Natural killer cell treated with Interleukin-12 subunit alpha and Interleukin-12 subunit beta and Interleukin-15 and Interleukin-18, amount 100 ng/mL, for 72 hours (primary cell): ENCODE results near the gene PTPRA. TPM values are rescaled to one million over a fixed set of nuclear protein-coding genes. Genes with fewer than 3 reads are reported as not detected.
"Not testable (repeated sequence)": the region's sequence is repeated elsewhere in the genome, so short reads cannot be mapped to it uniquely, and the experiment has no call there.

Experiments
- ATAC-seq, 2 donors: fragments of 150-1000 bp; cut with Tn5 transposase in 1 of 2; sonication (Bioruptor Pico), chemical (Tn5 transposase) in 1 of 2; 2 replicates each; pipeline ENCODE4 v1.10.0; 2021
- DNase-seq: peaks from one replicate; pipeline ENCODE4 v3.0.0; 2022; ENCODE audit warnings: low spot score
- H3K27ac Mint-ChIP-seq, 2 donors: 1 replicate in 1 of 2; 2 replicates in 1 of 2; pipeline ENCODE4 v1.8.0; 2022; ENCODE audit warnings: mixed read lengths in 2 of 2, mild to moderate bottlenecking in 1 of 2, moderate library complexity in 1 of 2
- H3K27me3 Mint-ChIP-seq, 2 donors: 1 replicate in 1 of 2; 2 replicates in 1 of 2; pipeline ENCODE4 v1.8.0; 2022; ENCODE audit warnings: mixed read lengths in 2 of 2
- H3K36me3 Mint-ChIP-seq: one replicate; pipeline ENCODE4 v1.8.0; 2022; ENCODE audit warnings: mixed read lengths
- H3K4me1 Mint-ChIP-seq, 2 donors: 1 replicate in 1 of 2; 2 replicates in 1 of 2; pipeline ENCODE4 v1.8.0; 2022; ENCODE audit warnings: low read depth in 2 of 2, mixed read lengths in 2 of 2, mild to moderate bottlenecking in 1 of 2
- H3K4me3 Mint-ChIP-seq: one replicate; pipeline ENCODE4 v1.8.0; 2022; ENCODE audit warnings: mixed read lengths
- H3K9me3 Mint-ChIP-seq: 2 replicates; pipeline ENCODE4 v1.8.0; 2022; ENCODE audit warnings: mixed read lengths
- total RNA-seq, 2 donors: library from RNA; stranded (reverse); gene quantifications; one replicate each; pipeline ENCODE4 v1.2.3, GENCODE V29; 2022

Gene PTPRA, protein sequence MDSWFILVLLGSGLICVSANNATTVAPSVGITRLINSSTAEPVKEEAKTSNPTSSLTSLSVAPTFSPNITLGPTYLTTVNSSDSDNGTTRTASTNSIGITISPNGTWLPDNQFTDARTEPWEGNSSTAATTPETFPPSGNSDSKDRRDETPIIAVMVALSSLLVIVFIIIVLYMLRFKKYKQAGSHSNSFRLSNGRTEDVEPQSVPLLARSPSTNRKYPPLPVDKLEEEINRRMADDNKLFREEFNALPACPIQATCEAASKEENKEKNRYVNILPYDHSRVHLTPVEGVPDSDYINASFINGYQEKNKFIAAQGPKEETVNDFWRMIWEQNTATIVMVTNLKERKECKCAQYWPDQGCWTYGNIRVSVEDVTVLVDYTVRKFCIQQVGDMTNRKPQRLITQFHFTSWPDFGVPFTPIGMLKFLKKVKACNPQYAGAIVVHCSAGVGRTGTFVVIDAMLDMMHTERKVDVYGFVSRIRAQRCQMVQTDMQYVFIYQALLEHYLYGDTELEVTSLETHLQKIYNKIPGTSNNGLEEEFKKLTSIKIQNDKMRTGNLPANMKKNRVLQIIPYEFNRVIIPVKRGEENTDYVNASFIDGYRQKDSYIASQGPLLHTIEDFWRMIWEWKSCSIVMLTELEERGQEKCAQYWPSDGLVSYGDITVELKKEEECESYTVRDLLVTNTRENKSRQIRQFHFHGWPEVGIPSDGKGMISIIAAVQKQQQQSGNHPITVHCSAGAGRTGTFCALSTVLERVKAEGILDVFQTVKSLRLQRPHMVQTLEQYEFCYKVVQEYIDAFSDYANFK
- total RNA-seq, result 10 to 100 TPM; 50.4 to 76.0 TPM

DNA sequence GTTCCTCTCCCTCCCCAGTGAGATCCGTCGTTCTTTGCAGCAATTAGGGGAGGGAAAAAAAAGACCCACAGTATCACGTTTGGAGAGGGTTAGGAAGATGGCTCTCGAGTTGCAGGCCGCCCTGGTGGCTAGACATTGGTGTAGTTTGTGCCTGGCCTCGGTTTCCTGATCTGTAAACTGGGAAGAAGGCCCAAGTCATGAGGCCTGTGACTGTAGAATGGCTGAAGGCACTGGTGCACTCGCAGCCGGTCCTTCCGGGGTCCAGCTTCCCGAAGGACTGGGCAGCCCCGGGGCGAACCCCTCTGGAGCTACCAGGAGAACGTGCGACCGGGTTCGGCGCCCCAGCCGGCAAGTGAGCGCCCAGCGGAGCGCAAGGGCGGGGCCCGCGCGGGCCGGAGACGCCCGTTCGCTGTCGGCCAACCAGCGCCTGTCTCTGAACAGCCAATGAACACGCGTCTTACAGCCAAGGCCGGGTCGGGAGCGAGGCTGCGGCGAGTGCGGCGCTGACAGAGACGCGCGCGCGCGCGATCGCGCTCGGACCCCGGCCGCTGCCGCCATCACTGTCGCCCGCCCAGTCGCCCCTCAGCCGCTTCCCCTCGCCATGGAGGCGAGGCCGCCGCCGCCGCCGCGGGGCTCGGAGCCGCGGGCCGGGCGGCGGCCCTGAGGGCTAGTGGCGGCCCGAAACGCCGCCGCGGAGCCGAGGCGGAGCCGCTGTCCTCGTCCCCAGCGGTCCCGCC, at the start of gene PTPRA:
Gene PTPRA (plus strand): TSS at position 472 of the 737 bp plus-strand sequence. CDS start 90,797 bp downstream, outside the sequence.
- Mint-ChIP-seq H3K4me1 (peaks cover 49 to 50% of the 10 kb centered on the region in 2 donors), H3K27ac (peak within 1 kb of the TSS; percentile 87 to 92), H3K9me3 (no peaks in the 10 kb centered on the region), H3K4me3 (peak within 1 kb of the TSS; percentile 93), H3K36me3 (no peaks in the 10 kb centered on the region), H3K27me3 (no peaks in the 10 kb centered on the region)
- DNase-seq (peak; percentile 94), ATAC-seq (peak; percentile 97 to 98)

DNA sequence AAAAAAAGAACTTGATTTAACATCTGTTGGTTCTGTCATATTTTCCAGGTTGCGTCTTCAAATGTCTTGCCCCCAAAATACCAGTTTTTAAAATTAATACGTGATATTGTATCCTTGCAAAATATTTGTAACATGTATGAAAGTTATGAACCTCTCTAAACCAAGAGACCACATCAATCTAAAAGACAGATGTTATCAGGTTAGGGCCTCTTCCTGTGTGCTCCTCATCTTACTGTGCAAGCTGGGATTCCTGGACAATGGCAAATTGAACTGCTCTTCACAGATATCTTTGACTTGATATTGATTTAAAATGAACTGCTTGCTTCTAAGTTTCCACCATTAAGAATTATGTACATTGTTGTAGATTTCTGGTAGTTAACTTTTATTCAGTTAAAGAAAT, 47.5 kb upstream of the PTPRA start:
- ATAC-seq (no peak), DNase-seq (no peak)
- H3K27me3 Mint-ChIP-seq, result peaks cover 0 to 20% of the 10 kb centered on the region in 2 donors
- peak overlapping the region; percentile 65 for H3K4me3 Mint-ChIP-seq
- H3K4me1 Mint-ChIP-seq, result peaks cover 11 to 27% of the 10 kb centered on the region in 2 donors
- no peaks in the 10 kb centered on the region for H3K9me3 Mint-ChIP-seq
- peak overlapping the region in 1 of 2 donors; percentile 40 for H3K27ac Mint-ChIP-seq
- no peaks in the 10 kb centered on the region for H3K36me3 Mint-ChIP-seq

DNA sequence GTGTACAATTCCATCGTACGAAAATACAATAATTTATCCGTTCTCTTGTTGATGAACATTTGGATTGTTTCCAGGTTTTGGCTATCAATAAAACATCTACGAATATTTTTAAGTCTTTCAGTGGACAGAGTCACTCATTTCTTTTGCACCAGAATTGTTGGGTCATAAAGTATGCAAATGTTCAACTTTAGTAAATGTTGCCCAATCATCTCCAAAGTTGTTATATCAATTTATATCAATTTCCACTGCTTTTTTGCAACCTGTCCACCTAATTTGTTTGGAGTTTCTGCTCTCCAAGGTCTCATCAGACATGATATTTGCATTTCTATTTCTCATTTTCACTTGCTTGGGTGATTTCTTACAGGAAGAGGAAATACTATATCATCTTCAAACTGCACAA, 46.6 kb upstream of the PTPRA start:
- DNase-seq (no peak), ATAC-seq (no peak)
- Mint-ChIP-seq H3K27me3 (peaks cover 0 to 19% of the 10 kb centered on the region in 2 donors), H3K4me1 (peaks cover 9 to 24% of the 10 kb centered on the region in 2 donors), H3K9me3 (no peaks in the 10 kb centered on the region), H3K27ac (peak overlapping the region in 1 of 2 donors; percentile 40), H3K4me3 (peak overlapping the region; percentile 65), H3K36me3 (no peaks in the 10 kb centered on the region)

DNA sequence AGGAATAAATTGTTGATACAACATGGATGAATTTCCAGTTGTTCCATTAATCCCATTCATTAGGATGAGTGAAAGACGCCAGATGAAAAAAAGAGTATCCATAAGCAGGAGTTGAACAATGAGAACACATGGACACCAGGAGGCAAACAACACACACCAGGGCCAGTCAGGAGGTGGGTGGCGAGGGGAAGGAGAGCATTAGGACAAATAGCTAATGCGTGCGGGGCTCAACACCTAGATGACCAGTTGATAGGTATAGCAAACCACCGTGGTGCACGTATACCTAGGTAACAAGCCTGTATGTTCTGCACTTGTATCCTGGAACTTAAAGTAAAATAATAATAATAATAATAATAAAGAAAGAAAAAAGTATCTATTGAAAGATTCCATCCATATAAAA, 43.9 kb upstream of the PTPRA start:
- Mint-ChIP-seq H3K36me3 (peaks cover 5% of the 10 kb centered on the region), H3K4me3 (no peak overlapping the region), H3K27me3 (peaks cover 0 to 17% of the 10 kb centered on the region in 2 donors), H3K27ac (no peak overlapping the region), H3K9me3 (no peaks in the 10 kb centered on the region), H3K4me1 (peaks cover 5 to 28% of the 10 kb centered on the region in 2 donors)
- ATAC-seq, result no peak
- no peak for DNase-seq

DNA sequence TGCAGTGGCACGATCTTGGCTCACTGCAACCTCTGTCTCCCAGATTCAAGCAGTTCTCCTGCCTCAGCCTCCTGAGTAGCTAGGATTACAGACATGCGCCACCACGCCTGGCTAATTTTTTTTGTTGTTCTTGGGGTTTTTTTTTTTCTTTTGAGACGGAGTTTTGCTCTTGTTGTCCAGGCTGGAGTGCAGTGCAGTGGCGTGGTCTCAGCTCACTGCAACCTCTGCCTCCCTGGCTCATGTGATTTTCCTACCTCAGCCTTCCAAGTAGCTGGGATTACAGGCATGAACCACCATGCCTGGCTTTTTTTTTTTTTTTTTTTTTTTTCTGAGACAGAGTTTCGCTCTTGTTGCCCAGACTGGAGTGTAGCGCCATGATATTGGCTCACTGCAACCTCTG, 42.1 kb upstream of the PTPRA start:
- not testable (repeated sequence) for ATAC-seq, DNase-seq, H3K9me3 Mint-ChIP-seq, H3K27ac Mint-ChIP-seq, H3K36me3 Mint-ChIP-seq, H3K4me3 Mint-ChIP-seq
- H3K4me1 Mint-ChIP-seq, result peaks cover 2 to 22% of the 10 kb centered on the region in 2 donors
- H3K27me3 Mint-ChIP-seq, result peaks cover 0 to 13% of the 10 kb centered on the region in 2 donors

DNA sequence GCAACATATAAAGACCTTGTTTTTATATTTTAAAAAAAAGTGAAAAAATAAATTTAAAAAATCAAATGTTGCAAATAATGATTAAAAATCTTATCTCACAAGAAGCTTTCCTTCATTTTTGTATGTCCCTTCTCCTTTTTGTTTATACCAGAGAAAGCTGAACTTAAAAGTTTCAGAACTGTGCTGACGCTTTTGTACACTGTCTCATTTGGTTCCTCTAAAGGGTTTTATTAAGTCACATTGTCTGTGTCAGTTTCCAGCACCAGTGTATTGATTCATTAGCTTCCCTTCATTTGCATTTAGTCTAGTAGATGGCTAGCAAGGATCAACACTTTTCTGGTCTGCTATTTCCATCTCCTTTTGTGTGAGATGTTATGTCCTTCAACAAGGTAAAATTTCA, 39.5 kb upstream of the PTPRA start:
- Mint-ChIP-seq H3K4me3 (no peak overlapping the region), H3K27me3 (peaks cover 0 to 2% of the 10 kb centered on the region in 2 donors), H3K27ac (no peak overlapping the region), H3K36me3 (peaks cover 18% of the 10 kb centered on the region), H3K9me3 (no peaks in the 10 kb centered on the region), H3K4me1 (peaks cover 10 to 31% of the 10 kb centered on the region in 2 donors)
- DNase-seq (no peak), ATAC-seq (no peak)

DNA sequence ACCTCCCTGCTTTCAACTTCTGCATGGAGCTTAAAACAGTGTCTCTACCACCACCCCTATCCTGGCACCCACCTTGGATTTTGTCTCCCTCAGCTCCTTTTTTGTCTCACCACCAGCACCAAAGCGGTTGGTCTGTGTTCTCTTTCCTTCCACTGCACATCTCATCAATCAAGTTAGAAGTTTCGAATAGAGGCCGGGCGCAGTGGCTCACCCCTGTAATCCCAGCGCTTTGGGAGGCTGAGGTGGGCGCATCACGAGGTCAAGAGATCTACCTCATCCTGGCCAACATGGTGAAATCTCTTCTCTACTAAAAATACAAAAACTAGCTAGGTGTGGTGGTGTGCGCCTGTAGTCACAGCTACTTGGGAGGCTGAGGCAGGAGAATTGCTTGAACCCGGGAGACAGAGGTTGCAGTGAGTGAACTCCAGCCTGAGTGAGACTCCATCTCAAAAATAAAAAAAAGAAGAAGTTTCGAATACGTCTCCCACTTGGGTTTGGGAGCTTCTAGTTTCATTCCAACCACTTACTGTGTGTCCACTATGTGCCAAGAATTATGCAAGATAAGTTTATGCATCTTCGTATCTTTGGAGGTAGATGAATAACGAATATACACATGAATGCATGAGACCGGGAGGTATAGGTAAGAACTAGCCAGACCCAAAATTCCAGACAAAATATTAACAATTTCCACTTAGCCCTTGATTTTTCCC, 38.7 kb upstream of the PTPRA start:
- Mint-ChIP-seq H3K27me3 (no peaks in the 10 kb centered on the region), H3K27ac (no peak overlapping the region), H3K36me3 (peaks cover 22% of the 10 kb centered on the region), H3K9me3 (no peaks in the 10 kb centered on the region), H3K4me1 (peaks cover 15 to 36% of the 10 kb centered on the region in 2 donors), H3K4me3 (no peak overlapping the region)
- ATAC-seq (no peak), DNase-seq (no peak)

DNA sequence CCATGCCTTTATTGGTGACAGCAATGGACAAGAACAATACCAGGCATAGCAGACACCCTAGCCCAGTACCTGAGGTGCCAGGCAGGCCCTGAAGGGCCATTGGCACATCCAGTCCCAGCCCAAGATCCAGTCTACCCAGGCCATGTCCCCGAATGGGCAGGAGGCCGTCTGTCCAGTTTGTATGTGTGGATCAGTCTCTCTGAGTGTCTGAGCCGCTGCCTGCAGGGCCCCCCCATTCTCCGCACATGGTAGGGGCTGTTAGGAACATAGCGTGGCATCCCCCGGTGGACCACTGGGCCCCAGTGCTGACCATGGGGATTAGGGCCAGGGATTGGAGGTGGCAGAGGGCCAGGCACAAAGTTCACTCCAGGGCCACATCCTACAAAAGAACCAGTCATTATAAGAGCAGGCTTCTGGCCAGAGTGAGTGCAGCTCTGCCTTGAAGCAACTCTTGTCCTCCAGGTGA, 37.9 kb upstream of the PTPRA start:
- no peak overlapping the region for H3K4me3 Mint-ChIP-seq

DNA sequence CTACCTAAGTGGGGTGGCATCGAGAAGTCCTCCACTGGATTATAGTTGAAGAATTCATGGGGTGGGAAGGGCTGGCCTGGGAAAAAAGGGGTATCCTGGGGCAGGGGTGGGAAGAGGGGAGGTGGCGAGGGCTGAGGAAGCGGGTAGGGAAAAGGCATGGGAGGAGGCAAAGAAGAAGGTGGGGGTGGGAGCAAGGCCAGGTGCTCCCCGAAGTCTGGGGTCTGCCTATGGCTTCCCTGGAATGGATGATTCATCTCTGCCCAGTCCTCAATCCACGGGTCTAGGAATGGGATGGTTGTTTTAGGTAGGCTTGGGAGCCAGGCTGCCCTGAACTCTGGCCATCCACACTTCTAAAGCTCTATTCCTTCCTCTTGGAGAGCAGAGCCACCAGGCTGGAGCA, 37.2 kb upstream of the PTPRA start:
- Mint-ChIP-seq H3K9me3 (no peaks in the 10 kb centered on the region), H3K27me3 (no peaks in the 10 kb centered on the region), H3K4me3 (no peak overlapping the region), H3K27ac (no peak overlapping the region), H3K36me3 (peaks cover 23% of the 10 kb centered on the region), H3K4me1 (peaks cover 16 to 39% of the 10 kb centered on the region in 2 donors)
- ATAC-seq, result no peak
- DNase-seq, result no peak

More for the DNA sequence above, 37.9 kb upstream of the PTPRA start:
- ATAC-seq (no peak), DNase-seq (no peak)
- no peaks in the 10 kb centered on the region for H3K9me3 Mint-ChIP-seq
- H3K27ac Mint-ChIP-seq, result no peak overlapping the region
- H3K4me1 Mint-ChIP-seq, result peaks cover 16 to 39% of the 10 kb centered on the region in 2 donors
- peaks cover 23% of the 10 kb centered on the region for H3K36me3 Mint-ChIP-seq
- H3K27me3 Mint-ChIP-seq, result no peaks in the 10 kb centered on the region

DNA sequence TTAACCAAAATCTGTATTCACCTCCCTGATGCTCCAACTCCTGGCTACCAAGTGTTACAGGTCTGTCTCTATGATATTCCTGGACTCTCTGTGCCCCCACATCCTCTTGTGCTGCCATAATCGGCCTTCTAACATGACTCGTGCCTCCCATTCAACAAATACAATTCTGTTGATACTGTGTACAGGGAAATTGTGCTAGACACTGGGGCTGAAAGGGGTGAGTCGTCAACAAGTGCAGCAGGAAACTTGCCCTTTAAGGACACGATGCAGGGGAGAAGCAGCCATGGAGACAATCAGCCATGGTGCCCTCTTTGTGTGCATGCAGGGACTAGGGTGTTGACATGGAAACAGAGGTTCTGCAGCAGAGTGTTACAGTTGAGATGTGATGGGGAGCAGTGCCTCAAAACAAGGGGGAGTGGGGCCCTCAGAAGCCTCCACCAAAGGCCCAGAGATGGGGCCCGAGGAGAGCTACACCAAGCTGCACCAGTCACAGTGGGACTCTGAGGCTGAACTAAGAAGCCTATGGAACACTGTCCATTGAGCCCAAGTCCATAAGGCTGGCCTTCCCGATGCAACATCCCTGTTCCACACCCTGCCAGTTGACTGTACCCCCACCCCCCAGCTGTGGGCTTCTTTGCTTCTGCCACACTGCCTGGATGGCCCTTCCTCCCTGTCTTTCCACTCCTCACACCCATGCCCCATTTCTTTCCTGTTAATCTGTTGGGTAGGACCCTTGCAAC, 35.9 kb upstream of the PTPRA start:
- peaks cover 27% of the 10 kb centered on the region for H3K36me3 Mint-ChIP-seq
- H3K9me3 Mint-ChIP-seq, result no peaks in the 10 kb centered on the region
- DNase-seq (no peak), ATAC-seq (no peak)
- no peak overlapping the region for H3K27ac Mint-ChIP-seq
- H3K4me3 Mint-ChIP-seq, result no peak overlapping the region
- peaks cover 17 to 39% of the 10 kb centered on the region in 2 donors for H3K4me1 Mint-ChIP-seq
- no peaks in the 10 kb centered on the region for H3K27me3 Mint-ChIP-seq

DNA sequence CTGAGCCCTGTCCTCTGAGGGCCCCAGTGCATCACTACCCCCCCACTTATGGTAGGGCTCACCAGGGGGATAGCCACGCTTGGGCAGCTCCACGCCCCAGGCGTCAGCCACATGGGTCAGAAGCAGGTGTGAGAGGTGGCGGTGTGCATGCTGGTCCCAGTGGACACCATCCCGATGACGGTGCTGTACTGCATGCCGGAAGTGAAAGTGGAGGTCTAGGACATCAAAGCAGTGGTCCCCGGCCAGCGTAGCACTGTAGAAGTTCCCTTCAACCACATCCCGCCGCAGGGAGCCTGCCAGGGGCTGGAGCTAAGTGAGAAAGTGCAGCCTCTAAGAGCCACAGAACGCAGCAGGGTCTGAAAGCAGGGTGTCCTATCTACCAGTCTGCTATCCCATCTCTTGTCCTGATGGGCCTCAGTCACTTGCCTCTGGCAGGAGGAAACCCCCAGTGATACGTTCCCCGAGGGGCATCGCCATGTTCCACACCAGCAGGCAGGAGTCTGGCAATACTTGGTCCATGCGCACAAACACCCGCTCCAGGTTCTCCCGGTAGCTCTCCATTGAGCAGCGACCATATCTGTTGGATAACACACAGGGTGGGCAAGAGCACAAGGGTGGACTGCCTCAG, 35.0 kb upstream of the PTPRA start:
- Mint-ChIP-seq H3K9me3 (no peaks in the 10 kb centered on the region), H3K27me3 (no peaks in the 10 kb centered on the region), H3K27ac (no peak overlapping the region), H3K4me3 (no peak overlapping the region), H3K36me3 (peaks cover 27% of the 10 kb centered on the region), H3K4me1 (peaks cover 17 to 36% of the 10 kb centered on the region in 2 donors)
- DNase-seq (no peak), ATAC-seq (no peak)
